OCI-LY1 (cell line): ENCODE measurements around the gene IFI16.
"Not testable (repeated sequence)": the region's sequence is repeated elsewhere in the genome, so short reads cannot be mapped to it uniquely, and the experiment has no call there.

Source experiments
- H2AFZ ChIP-seq: fragments of 200-600 bp; sonication (generic), shearing (Covaris generic); 2 replicates; pipeline ENCODE4 v1.6.0; 2014; ENCODE audit warnings: antibody characterized with exemption, mild to moderate bottlenecking, low read length
- H3F3A ChIP-seq: fragments of 200-600 bp; sonication (generic), shearing (Covaris generic); 2 replicates; pipeline ENCODE4 v1.6.0; 2014; ENCODE audit warnings: mild to moderate bottlenecking, antibody characterized with exemption, low read length, moderate library complexity; ENCODE audit not compliant: insufficient read depth
- H3K27ac ChIP-seq: fragments of 200-600 bp; sonication (generic); 2 replicates; pipeline ENCODE4 v1.5.1; 2014; ENCODE audit warnings: low read length, mixed run types, mild to moderate bottlenecking, low read depth; ENCODE audit not compliant: poor library complexity, severe bottlenecking
- H3K27me3 ChIP-seq: fragments of 200-600 bp; sonication (generic); 2 replicates; pipeline ENCODE4 v1.6.0; 2014; ENCODE audit warnings: antibody characterized with exemption, mild to moderate bottlenecking, low read length, moderate library complexity; ENCODE audit not compliant: insufficient read depth
- H3K36me3 ChIP-seq: fragments of 200-600 bp; sonication (generic); 2 replicates; pipeline ENCODE4 v1.6.1; 2014; ENCODE audit warnings: mild to moderate bottlenecking, antibody characterized with exemption, low read length, moderate library complexity, mixed read lengths; ENCODE audit not compliant: insufficient read depth
- H3K4me1 ChIP-seq: fragments of 200-600 bp; sonication (generic); 2 replicates; pipeline ENCODE4 v1.5.1; 2014; ENCODE audit warnings: mild to moderate bottlenecking, low read length, moderate library complexity; ENCODE audit not compliant: insufficient read depth, severe bottlenecking
- H3K4me2 ChIP-seq: fragments of 200-600 bp; sonication (generic), shearing (Covaris generic); 2 replicates; pipeline ENCODE4 v1.6.1; 2014; ENCODE audit warnings: low read length
- H3K4me3 ChIP-seq: fragments of 200-600 bp; sonication (generic); 2 replicates; pipeline ENCODE4 v1.5.1; 2014; ENCODE audit warnings: low read length, low read depth, mild to moderate bottlenecking, mixed read lengths; ENCODE audit not compliant: poor library complexity, severe bottlenecking
- H3K79me2 ChIP-seq: fragments of 200-600 bp; shearing (Covaris generic); 2 replicates; pipeline ENCODE4 v1.6.1; 2016; ENCODE audit warnings: mixed run types, low read length, mixed read lengths; ENCODE audit not compliant: insufficient read depth
- H3K9ac ChIP-seq: fragments of 200-600 bp; sonication (generic), shearing (Covaris generic); 2 replicates; pipeline ENCODE4 v1.6.1; 2014; ENCODE audit warnings: mild to moderate bottlenecking, low read length, mixed read lengths
- H3K9me2 ChIP-seq: fragments of 200-600 bp; sonication (generic), shearing (Covaris generic); 2 replicates; pipeline ENCODE4 v1.6.1; 2014; ENCODE audit warnings: low read depth, mild to moderate bottlenecking, low read length, mixed read lengths
- H3K9me3 ChIP-seq: fragments of 200-600 bp; shearing (Covaris generic); 2 replicates; pipeline ENCODE4 v1.6.1; 2014; ENCODE audit warnings: low read length, mixed read lengths
- H4K20me1 ChIP-seq: fragments of 200-600 bp; sonication (generic), shearing (Covaris generic); 2 replicates; pipeline ENCODE4 v1.6.0; 2016; ENCODE audit warnings: mild to moderate bottlenecking, low read length; ENCODE audit not compliant: insufficient read depth
- EZH2 ChIP-seq: fragments of 200-600 bp; sonication (generic), shearing (Covaris generic); IDR thresholded peaks from 2 replicates; pipeline ENCODE4 v1.8.0; 2017; ENCODE audit warnings: borderline replicate concordance, mixed run types, mild to moderate bottlenecking, antibody characterized with exemption, low read length, moderate library complexity, mixed read lengths
- TF ChIP-seq, protein P1 (sequence below): fragments of 200-600 bp; sonication (generic), shearing (Covaris generic); IDR thresholded peaks from 2 replicates; pipeline ENCODE4 v1.5.1; 2017; ENCODE audit warnings: mild to moderate bottlenecking, antibody characterized with exemption, low read length, moderate library complexity, mixed read lengths

The IFI16 gene

GRCh38 chr1:159000625-159001024 is 9.1 kb upstream of the IFI16 start:
- Histone ChIP-seq H3K9me3 (no peaks in the 10 kb centered on the region), H3K4me1 (peaks cover 2% of the 10 kb centered on the region), H3F3A (no peaks in the 10 kb centered on the region), H3K36me3 (no peaks in the 10 kb centered on the region), H3K4me2 (no peak overlapping the region), H3K4me3 (no peak overlapping the region), H2AFZ (no peak overlapping the region), H3K9ac (no peak overlapping the region), H4K20me1 (no peaks in the 10 kb centered on the region), H3K27me3 (no peaks in the 10 kb centered on the region), H3K79me2 (no peaks in the 10 kb centered on the region), H3K27ac (no peak overlapping the region), H3K9me2 (no peaks in the 10 kb centered on the region)
- TF ChIP-seq EZH2 = no peak
- TF ChIP-seq, protein P1, sequence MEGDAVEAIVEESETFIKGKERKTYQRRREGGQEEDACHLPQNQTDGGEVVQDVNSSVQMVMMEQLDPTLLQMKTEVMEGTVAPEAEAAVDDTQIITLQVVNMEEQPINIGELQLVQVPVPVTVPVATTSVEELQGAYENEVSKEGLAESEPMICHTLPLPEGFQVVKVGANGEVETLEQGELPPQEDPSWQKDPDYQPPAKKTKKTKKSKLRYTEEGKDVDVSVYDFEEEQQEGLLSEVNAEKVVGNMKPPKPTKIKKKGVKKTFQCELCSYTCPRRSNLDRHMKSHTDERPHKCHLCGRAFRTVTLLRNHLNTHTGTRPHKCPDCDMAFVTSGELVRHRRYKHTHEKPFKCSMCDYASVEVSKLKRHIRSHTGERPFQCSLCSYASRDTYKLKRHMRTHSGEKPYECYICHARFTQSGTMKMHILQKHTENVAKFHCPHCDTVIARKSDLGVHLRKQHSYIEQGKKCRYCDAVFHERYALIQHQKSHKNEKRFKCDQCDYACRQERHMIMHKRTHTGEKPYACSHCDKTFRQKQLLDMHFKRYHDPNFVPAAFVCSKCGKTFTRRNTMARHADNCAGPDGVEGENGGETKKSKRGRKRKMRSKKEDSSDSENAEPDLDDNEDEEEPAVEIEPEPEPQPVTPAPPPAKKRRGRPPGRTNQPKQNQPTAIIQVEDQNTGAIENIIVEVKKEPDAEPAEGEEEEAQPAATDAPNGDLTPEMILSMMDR = no peak

DNA sequence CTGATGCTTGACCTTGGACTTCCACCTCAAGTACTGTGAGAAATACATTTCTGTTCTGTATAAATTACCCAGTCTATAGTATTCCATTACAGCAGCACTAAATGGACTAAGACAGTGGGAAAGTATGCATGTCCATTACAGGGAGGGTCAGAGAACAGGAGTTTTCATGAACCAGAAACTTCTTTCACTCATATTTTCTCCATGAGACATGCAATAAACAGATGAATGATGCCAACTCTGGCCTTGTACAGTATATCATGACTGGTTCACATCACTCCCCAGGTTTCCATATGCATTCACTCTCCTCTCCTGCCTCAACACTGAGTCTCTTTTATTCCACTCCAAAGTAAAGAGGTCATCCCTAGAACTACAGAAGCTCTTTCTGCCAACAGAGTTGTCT is 4.5 kb upstream of the IFI16 start:
- H3K27me3 ChIP-seq = no peaks in the 10 kb centered on the region
- no peaks in the 10 kb centered on the region for H3K9me2 ChIP-seq
- H2AFZ ChIP-seq = no peak overlapping the region
- H3K9ac ChIP-seq = no peak overlapping the region
- no peak for TF ChIP-seq EZH2
- TF ChIP-seq, protein P1 = no peak
- H3F3A ChIP-seq = peaks cover 8% of the 10 kb centered on the region; the same call in 1 of the 2 replicates
- H3K9me3 ChIP-seq = no peaks in the 10 kb centered on the region
- H3K4me2 ChIP-seq = no peak overlapping the region
- peaks cover 31% of the 10 kb centered on the region for H3K4me1 ChIP-seq
- H3K27ac ChIP-seq = no peak overlapping the region
- no peak overlapping the region for H3K4me3 ChIP-seq
- peaks cover 4% of the 10 kb centered on the region for H3K79me2 ChIP-seq
- no peaks in the 10 kb centered on the region for H4K20me1 ChIP-seq
- H3K36me3 ChIP-seq = peaks cover 4% of the 10 kb centered on the region; the same call in 1 of the 2 replicates

GRCh38 chr1:159005676-159006075 is 4.0 kb upstream of the IFI16 start:
- H4K20me1 ChIP-seq = no peaks in the 10 kb centered on the region

GRCh38 chr1:159006210-159006807 is 3.4 kb upstream of the IFI16 start:
- H3K4me1 ChIP-seq = peaks cover 31% of the 10 kb centered on the region
- H4K20me1 ChIP-seq, H3K4me3 ChIP-seq, H3K9me3 ChIP-seq, H2AFZ ChIP-seq, H3K36me3 ChIP-seq, H3K9ac ChIP-seq, H3K9me2 ChIP-seq, H3K27ac ChIP-seq, H3K27me3 ChIP-seq, H3K4me2 ChIP-seq, H3F3A ChIP-seq: not testable (repeated sequence)
- H3K79me2 ChIP-seq = peaks cover 16% of the 10 kb centered on the region

More at GRCh38 chr1:159005676-159006075, 4.0 kb upstream of the IFI16 start:
- Histone ChIP-seq H3K36me3 (peaks cover 4% of the 10 kb centered on the region; the same call in 1 of the 2 replicates), H3K9me3 (no peaks in the 10 kb centered on the region), H3F3A (peaks cover 8% of the 10 kb centered on the region; the same call in 1 of the 2 replicates), H2AFZ (no peak overlapping the region), H3K9ac (no peak overlapping the region), H3K27ac (no peak overlapping the region), H3K4me3 (no peak overlapping the region), H3K4me1 (peaks cover 31% of the 10 kb centered on the region), H3K4me2 (no peak overlapping the region), H3K27me3 (no peaks in the 10 kb centered on the region), H3K79me2 (peaks cover 9% of the 10 kb centered on the region), H3K9me2 (no peaks in the 10 kb centered on the region)
- no peak for TF ChIP-seq EZH2
- TF ChIP-seq, protein P1 = no peak
